ENCODE results near the gene LGR4.
A peak's percentile ranks its signal among the peaks of the same experiment; 100 is the strongest.
"Not testable (repeated sequence)": the region's sequence is repeated elsewhere in the genome, so short reads cannot be mapped to it uniquely, and the experiment has no call there.

Gene LGR4

GRCh38 chr11:27472398-27473016, at the start of gene LGR4:
Gene LGR4, minus strand, starts transcription at chr11:27472790. Its CDS starts 488 bp downstream, at chr11:27472302.
- DNase-seq, result peak; percentile 95

- DNase-seq, result no peak
These were observed 47.6 kb upstream of the LGR4 start for GRCh38 chr11:27520226-27520625.

GRCh38 chr11:27518518-27518917, 45.9 kb upstream of the LGR4 start:
- no peak for DNase-seq

- DNase-seq, result not testable (repeated sequence)
These were observed 44.9 kb upstream of the LGR4 start for GRCh38 chr11:27517490-27517889.

- peak; percentile 82 for DNase-seq
These were observed 42.0 kb upstream of the LGR4 start for GRCh38 chr11:27514558-27514957.

- peak; percentile 80 for DNase-seq
These were observed 41.5 kb upstream of the LGR4 start for GRCh38 chr11:27514076-27514475.

GRCh38 chr11:27513389-27513788, 40.8 kb upstream of the LGR4 start:
- no peak for DNase-seq

- no peak for DNase-seq
These were observed 39.6 kb upstream of the LGR4 start for GRCh38 chr11:27512238-27512637.

- no peak for DNase-seq
These were observed 37.3 kb upstream of the LGR4 start for GRCh38 chr11:27509908-27510307.

- DNase-seq, result no peak
These were observed 35.1 kb upstream of the LGR4 start for GRCh38 chr11:27507557-27508322.

GRCh38 chr11:27506200-27507182, 33.9 kb upstream of the LGR4 start, which contains the start of gene LIN7C:
Gene LIN7C, minus strand, starts transcription at chr11:27506769. Its CDS starts 17 bp downstream, at chr11:27506752.
- DNase-seq, result peak; percentile 88

- no peak for DNase-seq
These were observed 33.2 kb upstream of the LGR4 start for GRCh38 chr11:27505781-27506180.

GRCh38 chr11:27504205-27504604, 31.6 kb upstream of the LGR4 start:
- no peak for DNase-seq

GRCh38 chr11:27501100-27501499, 28.5 kb upstream of the LGR4 start:
- DNase-seq, result no peak

- DNase-seq, result no peak
These were observed 25.3 kb upstream of the LGR4 start for GRCh38 chr11:27497911-27498310.

GRCh38 chr11:27497284-27497866, 24.8 kb upstream of the LGR4 start:
- DNase-seq, result peak; percentile 23

- DNase-seq, result no peak
These were observed 23.9 kb upstream of the LGR4 start for GRCh38 chr11:27496461-27496860.

- no peak for DNase-seq
These were observed 23.2 kb upstream of the LGR4 start for GRCh38 chr11:27495710-27496300.

- no peak for DNase-seq
These were observed 16.5 kb upstream of the LGR4 start for GRCh38 chr11:27489092-27489491.

GRCh38 chr11:27487706-27488105, 15.1 kb upstream of the LGR4 start:
- DNase-seq, result no peak

GRCh38 chr11:27485930-27486773, 13.6 kb upstream of the LGR4 start:
- peak; percentile 33 for DNase-seq
